MM.1S (cell line): ENCODE data around the gene VAV3.

Source experiments
- CTCF ChIP-seq: fragments of 300-600 bp; sonication (generic); IDR thresholded peaks from 2 replicates; pipeline ENCODE4 v1.5.1; 2016; ENCODE audit warnings: antibody characterized with exemption, low read length, mixed read lengths
- EZH2 ChIP-seq: fragments of 300-600 bp; sonication (generic); optimal IDR thresholded peaks from 2 replicates; pipeline ENCODE3; 2017; ENCODE audit warnings: low read depth, mild to moderate bottlenecking, antibody characterized with exemption, low read length, mixed read lengths
- EZH2phosphoT487 ChIP-seq: fragments of 300-600 bp; sonication (generic); IDR thresholded peaks from 2 replicates; pipeline ENCODE4 v1.6.1; 2018; ENCODE audit warnings: antibody characterized with exemption, low read length

- TF ChIP-seq CTCF (no peak), EZH2 (no peak), EZH2phosphoT487 (no peak)
Measured at GRCh38 chr1:107680579-107680985, 284.4 kb downstream of the VAV3 start.
